Thyroid gland (tissue), 4 donors: ENCODE results near the gene LAD1. TPM values are rescaled to one million over a fixed set of nuclear protein-coding genes. Genes with fewer than 3 reads are reported as not detected.

Experiments used
- DNase-seq, 2 donors: peaks; one replicate each; pipeline ENCODE4 v3.0.0-alpha.2; 2019
- H3K27ac ChIP-seq, 3 donors: fragments of 200-600 bp; sonication (generic); 1 replicate in 2 of 3; 2 replicates in 1 of 3; pipeline ENCODE4 v1.5.1; 2016 to 2019; ENCODE audit warnings: mild to moderate bottlenecking in 1 of 3, moderate library complexity in 1 of 3
- H3K27me3 ChIP-seq: fragments of 200-600 bp; sonication (generic); one replicate; pipeline ENCODE4 v1.5.1; 2019
- H3K36me3 ChIP-seq, 2 donors: fragments of 200-600 bp; sonication (generic); one replicate each; pipeline ENCODE4 v1.5.1; 2016 to 2019
- H3K4me1 ChIP-seq, 2 donors: fragments of 200-600 bp; sonication (generic); one replicate each; pipeline ENCODE4 v1.5.1; 2017 to 2019
- H3K4me3 ChIP-seq, 3 donors: fragments of 200-600 bp; sonication (generic); replicated peaks in 1 of 3; 1 replicate in 2 of 3; 2 replicates in 1 of 3; pipeline ENCODE4 v1.5.1; 2016; ENCODE audit warnings: mild to moderate bottlenecking in 1 of 3
- H3K9me3 ChIP-seq: fragments of 200-600 bp; sonication (generic); one replicate; pipeline ENCODE4 v1.5.1; 2017
- POLR2A ChIP-seq, 2 donors: fragments of 450-650 bp; IDR thresholded peaks; one replicate each; pipeline ENCODE4 v1.6.1; 2017; ENCODE audit warnings: antibody characterized with exemption in 2 of 2, mild to moderate bottlenecking in 2 of 2, moderate library complexity in 1 of 2
- WGBS, 2 donors: methylation state at CpG; one replicate each; pipeline ENCODE4 v1.1.5; 2017; 5-methylcytosine and 5-hydroxymethylcytosine counted together
- intact Hi-C: fragments of 100-400 bp; cut with DNase I; formaldehyde crosslinking; loops from one replicate; pipeline ENCODE4 v1.15.1; 2023
- total RNA-seq, 4 donors: library from RNA; depleted of rRNA; stranded (reverse); fragments of >200 nt; gene quantifications; one replicate each; pipeline ENCODE4 v1.2.3, GENCODE V29; 2016
- TF ChIP-seq, protein P1 (sequence below), 6 experiments: fragments of 200-600 bp in 3 of 6; fragments of 450-650 bp in 3 of 6; sonication (generic) in 3 of 6; IDR thresholded peaks; one replicate each; pipeline ENCODE4 v1.5.1; 2016 to 2019; ENCODE audit warnings: antibody characterized with exemption in 6 of 6, mild to moderate bottlenecking in 2 of 6, inconsistent platforms in 1 of 6, moderate library complexity in 1 of 6

Gene LAD1
- total RNA-seq, 4 donors from 2014 or later: 2.9 to 7.4 (median 5.1) TPM

DNA sequence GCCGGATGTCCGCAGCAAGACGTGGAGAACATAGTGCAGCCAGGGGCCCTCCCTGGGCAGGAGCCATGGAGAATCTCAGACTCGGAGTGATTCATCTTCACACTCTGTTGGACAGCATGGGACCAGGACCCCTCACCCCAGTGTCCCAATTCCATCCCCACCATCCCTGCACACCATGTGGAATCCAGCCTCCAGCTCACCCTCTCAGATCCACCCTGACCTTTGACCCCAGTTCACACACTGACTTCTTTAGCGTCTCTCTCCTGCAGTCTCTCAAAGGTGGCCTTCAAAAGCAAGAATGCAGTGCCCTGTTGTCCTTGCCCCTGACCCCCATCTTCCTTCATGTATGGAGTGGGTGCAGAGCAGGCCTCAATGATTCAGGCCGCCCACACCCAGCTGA is 24.5 kb upstream of the LAD1 start:
- TF ChIP-seq POLR2A (IDR thresholded peaks at IDR 0.05): no peak
- TF ChIP-seq, protein P1, sequence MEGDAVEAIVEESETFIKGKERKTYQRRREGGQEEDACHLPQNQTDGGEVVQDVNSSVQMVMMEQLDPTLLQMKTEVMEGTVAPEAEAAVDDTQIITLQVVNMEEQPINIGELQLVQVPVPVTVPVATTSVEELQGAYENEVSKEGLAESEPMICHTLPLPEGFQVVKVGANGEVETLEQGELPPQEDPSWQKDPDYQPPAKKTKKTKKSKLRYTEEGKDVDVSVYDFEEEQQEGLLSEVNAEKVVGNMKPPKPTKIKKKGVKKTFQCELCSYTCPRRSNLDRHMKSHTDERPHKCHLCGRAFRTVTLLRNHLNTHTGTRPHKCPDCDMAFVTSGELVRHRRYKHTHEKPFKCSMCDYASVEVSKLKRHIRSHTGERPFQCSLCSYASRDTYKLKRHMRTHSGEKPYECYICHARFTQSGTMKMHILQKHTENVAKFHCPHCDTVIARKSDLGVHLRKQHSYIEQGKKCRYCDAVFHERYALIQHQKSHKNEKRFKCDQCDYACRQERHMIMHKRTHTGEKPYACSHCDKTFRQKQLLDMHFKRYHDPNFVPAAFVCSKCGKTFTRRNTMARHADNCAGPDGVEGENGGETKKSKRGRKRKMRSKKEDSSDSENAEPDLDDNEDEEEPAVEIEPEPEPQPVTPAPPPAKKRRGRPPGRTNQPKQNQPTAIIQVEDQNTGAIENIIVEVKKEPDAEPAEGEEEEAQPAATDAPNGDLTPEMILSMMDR (IDR thresholded peaks at IDR 0.05): no peak
- no peaks in the 10 kb centered on the region for H3K27me3 ChIP-seq
- no peak overlapping the region for H3K27ac ChIP-seq
- H3K9me3 ChIP-seq: no peaks in the 10 kb centered on the region
- intact Hi-C loops: no loop called here
- H3K4me1 ChIP-seq: no peaks in the 10 kb centered on the region
- H3K4me3 ChIP-seq: no peak overlapping the region
- no peak for DNase-seq
- H3K36me3 ChIP-seq: no peaks in the 10 kb centered on the region
- 93 to 94% methylated on average over 6 of the region's 6 CpGs for WGBS, 2 donors

- DNase-seq: no peak
Observed at GRCh38 chr1:201422436-201423030, 23.4 kb upstream of the LAD1 start.

DNA sequence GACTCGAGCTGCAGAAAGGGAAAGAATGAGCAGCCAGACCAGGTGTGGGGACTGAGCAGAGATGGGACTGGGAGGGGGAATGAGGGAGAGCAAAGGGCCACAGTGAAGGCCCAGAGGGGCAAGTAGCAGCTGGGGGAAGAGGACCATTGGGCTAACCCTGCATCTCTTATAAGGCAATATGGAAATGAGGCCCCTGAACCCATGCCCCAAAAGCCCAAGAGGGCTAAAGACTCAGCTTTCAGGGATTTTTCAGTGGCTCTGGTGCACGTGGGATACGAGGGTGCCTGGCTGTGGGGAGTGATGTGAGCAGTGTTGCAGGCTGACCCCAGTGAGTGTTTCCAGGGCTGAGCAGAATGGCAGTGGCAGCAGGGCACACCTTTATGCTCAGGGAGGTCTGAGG is 22.9 kb upstream of the LAD1 start:
- H3K9me3 ChIP-seq: no peaks in the 10 kb centered on the region
- no peaks in the 10 kb centered on the region for H3K4me1 ChIP-seq
- no peaks in the 10 kb centered on the region for H3K36me3 ChIP-seq
- no peak overlapping the region for H3K27ac ChIP-seq
- no peaks in the 10 kb centered on the region for H3K27me3 ChIP-seq
- 69 to 81% methylated on average over 3 of the region's 3 CpGs for WGBS, 2 donors
- H3K4me3 ChIP-seq: no peak overlapping the region
- TF ChIP-seq, protein P1 (IDR thresholded peaks at IDR 0.05): no peak
- no peak for TF ChIP-seq POLR2A (IDR thresholded peaks at IDR 0.05)
- intact Hi-C loops: no loop called here
- no peak for DNase-seq

More at GRCh38 chr1:201422436-201423030, 23.4 kb upstream of the LAD1 start:
- Histone ChIP-seq H3K4me1 (no peaks in the 10 kb centered on the region), H3K36me3 (no peaks in the 10 kb centered on the region), H3K27ac (no peak overlapping the region), H3K27me3 (no peaks in the 10 kb centered on the region), H3K9me3 (no peaks in the 10 kb centered on the region), H3K4me3 (no peak overlapping the region)
- WGBS, 2 donors: 81 to 83% methylated on average over 6 of the region's 6 CpGs
- intact Hi-C loops: no loop called here
- TF ChIP-seq POLR2A (IDR thresholded peaks at IDR 0.05): no peak
- TF ChIP-seq, protein P1 (IDR thresholded peaks at IDR 0.05): no peak

DNA sequence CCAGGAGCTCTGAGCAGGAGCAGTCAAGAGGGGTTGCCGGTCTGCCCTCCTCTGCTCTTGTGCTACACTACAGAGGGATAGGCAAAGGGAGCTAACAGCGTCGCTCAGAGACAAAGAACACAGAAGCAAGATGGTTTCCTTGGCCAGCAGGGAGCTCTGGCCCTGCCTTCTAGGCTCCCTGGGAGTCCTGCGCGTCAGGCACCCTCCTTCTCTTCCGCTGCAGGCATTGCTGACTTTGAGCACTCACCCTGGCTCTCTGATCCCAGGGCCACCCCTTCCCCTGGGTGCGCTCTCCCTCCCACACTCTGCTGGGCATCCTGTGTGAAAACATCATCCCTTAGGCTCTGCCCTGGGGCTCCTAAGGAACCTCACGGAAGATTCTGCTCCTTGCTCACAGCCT is 21.9 kb upstream of the LAD1 start:
- H3K36me3 ChIP-seq: no peaks in the 10 kb centered on the region
- no peak for DNase-seq
- TF ChIP-seq POLR2A (IDR thresholded peaks at IDR 0.05): no peak
- TF ChIP-seq, protein P1 (IDR thresholded peaks at IDR 0.05): no peak
- H3K27ac ChIP-seq: no peak overlapping the region
- intact Hi-C loops: no loop called here
- H3K27me3 ChIP-seq: no peaks in the 10 kb centered on the region
- 71 to 87% methylated on average over 8 of the region's 8 CpGs for WGBS, 2 donors
- H3K4me1 ChIP-seq: no peaks in the 10 kb centered on the region
- no peak overlapping the region for H3K4me3 ChIP-seq
- H3K9me3 ChIP-seq: no peaks in the 10 kb centered on the region

DNA sequence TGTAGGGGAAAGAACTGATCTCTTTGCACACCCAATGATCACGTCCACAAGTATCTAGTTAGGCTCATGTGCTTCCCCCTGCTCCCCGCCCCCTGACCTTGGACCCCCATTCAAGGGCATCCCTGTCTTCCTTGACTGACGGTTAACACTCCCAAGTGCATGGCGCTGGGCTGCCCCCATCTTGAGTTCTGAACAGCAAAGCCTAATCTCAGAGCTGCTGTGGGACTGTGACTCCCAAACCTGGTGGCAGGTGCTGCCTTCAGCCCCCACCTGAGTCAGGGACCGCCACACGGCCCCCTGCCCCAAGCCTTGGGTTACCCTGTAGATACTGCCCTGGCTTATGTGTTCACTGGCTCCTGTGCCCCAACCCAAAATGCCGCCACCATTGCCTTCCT is 21.5 kb upstream of the LAD1 start:
- Histone ChIP-seq H3K9me3 (no peaks in the 10 kb centered on the region), H3K4me3 (no peak overlapping the region), H3K27ac (no peak overlapping the region), H3K4me1 (no peaks in the 10 kb centered on the region), H3K36me3 (no peaks in the 10 kb centered on the region), H3K27me3 (no peaks in the 10 kb centered on the region)
- DNase-seq: no peak
- intact Hi-C loops: no loop called here
- TF ChIP-seq, protein P1 (IDR thresholded peaks at IDR 0.05): no peak
- TF ChIP-seq POLR2A (IDR thresholded peaks at IDR 0.05): no peak
- 91 to 95% methylated on average over 7 of the region's 7 CpGs for WGBS, 2 donors
